ENCODE results near the gene GRXCR1.

GRXCR1 gene

GRCh38 chr4:43047058-43047457 lies 154.5 kb downstream of the GRXCR1 start:
- Histone ChIP-seq H3K9me3 (ENCODE audit: control insufficient read depth, low read depth, low read length) (no peaks in the 10 kb centered on the region), H3K27ac (ENCODE audit: low read length) (no peak overlapping the region), H3K4me3 (ENCODE audit: low read length) (no peak overlapping the region), H3K27me3 (ENCODE audit: control insufficient read depth, insufficient read depth, low read length) (no peaks in the 10 kb centered on the region), H3K9ac (ENCODE audit: low read length) (no peak overlapping the region), H3K36me3 (ENCODE audit: control insufficient read depth, low read depth, low read length) (no peaks in the 10 kb centered on the region), H3K4me1 (ENCODE audit: control insufficient read depth, low read depth, low read length) (no peaks in the 10 kb centered on the region)

GRCh38 chr4:43048570-43048969 lies 156.1 kb downstream of the GRXCR1 start:
- Histone ChIP-seq H3K4me1 (ENCODE audit: control insufficient read depth, low read depth, low read length) (no peaks in the 10 kb centered on the region), H3K9me3 (ENCODE audit: control insufficient read depth, low read depth, low read length) (no peaks in the 10 kb centered on the region), H3K9ac (ENCODE audit: low read length) (no peak overlapping the region), H3K4me3 (ENCODE audit: low read length) (no peak overlapping the region), H3K27me3 (ENCODE audit: control insufficient read depth, insufficient read depth, low read length) (no peaks in the 10 kb centered on the region), H3K36me3 (ENCODE audit: control insufficient read depth, low read depth, low read length) (no peaks in the 10 kb centered on the region), H3K27ac (ENCODE audit: low read length) (no peak overlapping the region)

- Histone ChIP-seq H3K36me3 (ENCODE audit: control insufficient read depth, low read depth, low read length) (no peaks in the 10 kb centered on the region), H3K27ac (ENCODE audit: low read length) (no peak overlapping the region), H3K9ac (ENCODE audit: low read length) (no peak overlapping the region), H3K9me3 (ENCODE audit: control insufficient read depth, low read depth, low read length) (no peaks in the 10 kb centered on the region), H3K4me1 (ENCODE audit: control insufficient read depth, low read depth, low read length) (no peaks in the 10 kb centered on the region), H3K4me3 (ENCODE audit: low read length) (no peak overlapping the region), H3K27me3 (ENCODE audit: control insufficient read depth, insufficient read depth, low read length) (no peaks in the 10 kb centered on the region)
Measured at GRCh38 chr4:43049326-43049725, 156.8 kb downstream of the GRXCR1 start.

- no peaks in the 10 kb centered on the region for H3K4me1 ChIP-seq (ENCODE audit: control insufficient read depth, low read depth, low read length)
- H3K9me3 ChIP-seq (ENCODE audit: control insufficient read depth, low read depth, low read length), result no peaks in the 10 kb centered on the region
- H3K9ac ChIP-seq (ENCODE audit: low read length), result no peak overlapping the region
- H3K27me3 ChIP-seq (ENCODE audit: control insufficient read depth, insufficient read depth, low read length), result no peaks in the 10 kb centered on the region
- H3K36me3 ChIP-seq (ENCODE audit: control insufficient read depth, low read depth, low read length), result no peaks in the 10 kb centered on the region
- H3K4me3 ChIP-seq (ENCODE audit: low read length), result no peak overlapping the region
- H3K27ac ChIP-seq (ENCODE audit: low read length), result no peak overlapping the region
Measured at GRCh38 chr4:43066415-43066814, 173.9 kb downstream of the GRXCR1 start.

- peaks cover 10% of the 10 kb centered on the region for H3K9me3 ChIP-seq (ENCODE audit: control insufficient read depth, low read depth, low read length)
- no peak overlapping the region for H3K4me3 ChIP-seq (ENCODE audit: low read length)
- H3K36me3 ChIP-seq (ENCODE audit: control insufficient read depth, low read depth, low read length), result no peaks in the 10 kb centered on the region
- no peak overlapping the region for H3K9ac ChIP-seq (ENCODE audit: low read length)
- H3K27me3 ChIP-seq (ENCODE audit: control insufficient read depth, insufficient read depth, low read length), result no peaks in the 10 kb centered on the region
- no peaks in the 10 kb centered on the region for H3K4me1 ChIP-seq (ENCODE audit: control insufficient read depth, low read depth, low read length)
- no peak overlapping the region for H3K27ac ChIP-seq (ENCODE audit: low read length)
Measured at GRCh38 chr4:43071069-43071468, 178.6 kb downstream of the GRXCR1 start.

Data from iPS-18a (cell line).